Osteoblast (primary cell): ENCODE results near the gene SORBS1. TPM values are rescaled to one million over a fixed set of nuclear protein-coding genes. Genes with fewer than 3 reads are reported as not detected.

Experiments
- DNase-seq: peaks from one replicate; pipeline ENCODE4 v3.0.0; 2011; ENCODE audit warnings: low spot score, mixed read lengths; ENCODE audit not compliant: insufficient read length; ENCODE audit errors: missing footprints
- H2AFZ ChIP-seq: 2 replicates; pipeline ENCODE4 v1.6.0; 2011; ENCODE audit warnings: mild to moderate bottlenecking, low read length
- H3K27ac ChIP-seq: 2 replicates; pipeline ENCODE4 v1.5.1; 2011; ENCODE audit warnings: mild to moderate bottlenecking, low read depth, low read length, moderate library complexity
- H3K27me3 ChIP-seq: 2 replicates; pipeline ENCODE4 v1.6.0; 2012; ENCODE audit warnings: mild to moderate bottlenecking, control low read depth, inconsistent platforms, low read length, moderate library complexity; ENCODE audit not compliant: insufficient read depth
- H3K36me3 ChIP-seq: 2 replicates; pipeline ENCODE4 v1.5.1; 2011; ENCODE audit warnings: mild to moderate bottlenecking, low read length, control low read depth, moderate library complexity; ENCODE audit not compliant: insufficient read depth
- H3K4me1 ChIP-seq: 2 replicates; pipeline ENCODE4 v1.5.1; 2011; ENCODE audit warnings: mild to moderate bottlenecking, low read length, control low read depth, moderate library complexity; ENCODE audit not compliant: insufficient read depth
- H3K4me2 ChIP-seq: 2 replicates; pipeline ENCODE4 v1.6.0; 2011; ENCODE audit warnings: mild to moderate bottlenecking, low read length; ENCODE audit not compliant: insufficient read depth
- H3K4me3 ChIP-seq: fragments of 200-600 bp; sonication (generic); 3 replicates; pipeline ENCODE4 v1.5.1; 2012; ENCODE audit warnings: mild to moderate bottlenecking, low read length, inconsistent platforms; ENCODE audit not compliant: insufficient read depth
- H3K79me2 ChIP-seq: 2 replicates; pipeline ENCODE4 v1.6.0; 2012; ENCODE audit warnings: mild to moderate bottlenecking, low read length, control low read depth, inconsistent platforms; ENCODE audit not compliant: insufficient read depth
- H3K9me3 ChIP-seq: 2 replicates; pipeline ENCODE4 v1.5.1; 2011; ENCODE audit warnings: low read depth, low read length, control low read depth
- H4K20me1 ChIP-seq: 2 replicates; pipeline ENCODE4 v1.6.0; 2012; ENCODE audit warnings: mild to moderate bottlenecking, low read length, control low read depth; ENCODE audit not compliant: insufficient read depth
- CTCF ChIP-seq: IDR thresholded peaks from 2 replicates; pipeline ENCODE4 v1.5.1; 2011; ENCODE audit warnings: mild to moderate bottlenecking, low read depth, low read length, moderate library complexity; ENCODE audit errors: extremely low read depth
- total RNA-seq: library from RNA; depleted of rRNA; stranded (reverse); fragments of >200 nt; gene quantifications from 2 replicates; pipeline ENCODE4 v1.2.3, GENCODE V29; 2012

The SORBS1 gene
- total RNA-seq, 1 donor: 0.72 TPM

DNA sequence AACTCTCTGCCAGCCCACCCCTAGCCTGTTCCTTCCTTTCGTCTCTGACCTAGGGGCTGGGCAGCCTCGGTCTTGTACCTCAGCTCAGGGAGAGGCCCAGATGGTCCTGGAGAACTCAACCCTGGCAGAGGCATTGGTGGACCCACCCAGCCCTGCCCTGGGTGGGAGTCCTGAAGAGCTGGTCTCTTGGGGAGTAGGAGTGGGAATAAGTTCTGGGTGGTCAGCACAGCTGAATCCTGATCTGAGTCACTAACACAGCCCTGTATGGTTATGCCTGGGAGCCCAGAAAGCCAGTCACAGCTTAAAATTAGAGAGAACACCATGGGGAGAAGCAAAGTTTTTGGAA lies 84.0 kb downstream of the SORBS1 start:
- no peaks in the 10 kb centered on the region for H3K79me2 ChIP-seq
- no peak overlapping the region for H3K4me3 ChIP-seq
- no peaks in the 10 kb centered on the region for H4K20me1 ChIP-seq
- no peak for DNase-seq
- H3K36me3 ChIP-seq: no peaks in the 10 kb centered on the region
- no peak overlapping the region for H2AFZ ChIP-seq
- no peak for TF ChIP-seq CTCF
- H3K9me3 ChIP-seq: no peaks in the 10 kb centered on the region
- H3K4me2 ChIP-seq: no peak overlapping the region
- no peaks in the 10 kb centered on the region for H3K27me3 ChIP-seq
- no peaks in the 10 kb centered on the region for H3K4me1 ChIP-seq
- no peak overlapping the region for H3K27ac ChIP-seq

DNA sequence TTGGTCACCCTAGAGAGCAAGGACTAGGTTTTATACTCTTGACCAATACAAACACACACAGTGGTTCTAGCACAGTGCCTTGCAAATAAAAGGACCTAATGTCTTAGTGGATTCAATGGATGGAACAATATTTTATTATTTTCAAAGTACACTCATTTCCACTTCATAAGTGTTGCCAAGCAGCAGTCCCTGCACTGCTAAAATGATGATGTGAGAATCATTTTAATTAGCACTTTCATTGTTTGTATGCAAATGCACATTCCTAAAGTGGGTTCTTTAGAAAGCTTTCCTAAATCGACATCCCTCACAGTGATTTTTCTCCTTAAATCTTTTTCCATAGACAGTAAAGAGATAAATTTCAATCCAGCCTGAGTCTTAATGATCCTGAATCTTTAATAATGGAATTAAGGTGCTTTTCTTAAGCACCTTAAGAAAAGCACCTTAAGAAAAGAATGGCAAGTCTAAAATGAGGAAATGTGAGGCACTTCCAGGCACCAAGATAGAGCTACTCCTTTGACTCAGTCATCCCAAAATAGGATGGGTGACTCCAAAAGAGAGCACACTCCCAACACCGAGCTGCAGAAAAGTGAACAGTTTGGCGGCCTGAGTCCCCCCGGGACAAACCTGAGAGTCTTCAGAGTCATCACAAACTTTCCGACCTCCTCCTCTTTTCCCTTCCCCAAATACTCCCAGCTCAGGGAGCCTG lies 84.5 kb downstream of the SORBS1 start:
- H3K9me3 ChIP-seq: no peaks in the 10 kb centered on the region
- H3K36me3 ChIP-seq: no peaks in the 10 kb centered on the region
- no peaks in the 10 kb centered on the region for H4K20me1 ChIP-seq
- DNase-seq: no peak
- H3K4me2 ChIP-seq: no peak overlapping the region
- H3K4me1 ChIP-seq: no peaks in the 10 kb centered on the region
- no peaks in the 10 kb centered on the region for H3K27me3 ChIP-seq
- H2AFZ ChIP-seq: no peak overlapping the region
- no peak overlapping the region for H3K27ac ChIP-seq
- no peak for TF ChIP-seq CTCF
- no peak overlapping the region for H3K4me3 ChIP-seq
- H3K79me2 ChIP-seq: no peaks in the 10 kb centered on the region

GRCh38 chr10:95475827-95476468 lies 85.2 kb downstream of the SORBS1 start:
- no peak overlapping the region for H3K4me3 ChIP-seq
- no peak overlapping the region for H3K4me2 ChIP-seq
- no peaks in the 10 kb centered on the region for H4K20me1 ChIP-seq
- H3K27me3 ChIP-seq: no peaks in the 10 kb centered on the region
- no peaks in the 10 kb centered on the region for H3K36me3 ChIP-seq
- no peaks in the 10 kb centered on the region for H3K9me3 ChIP-seq
- no peak for TF ChIP-seq CTCF
- no peak overlapping the region for H2AFZ ChIP-seq
- H3K4me1 ChIP-seq: no peaks in the 10 kb centered on the region
- no peaks in the 10 kb centered on the region for H3K79me2 ChIP-seq
- no peak for DNase-seq
- no peak overlapping the region for H3K27ac ChIP-seq

DNA sequence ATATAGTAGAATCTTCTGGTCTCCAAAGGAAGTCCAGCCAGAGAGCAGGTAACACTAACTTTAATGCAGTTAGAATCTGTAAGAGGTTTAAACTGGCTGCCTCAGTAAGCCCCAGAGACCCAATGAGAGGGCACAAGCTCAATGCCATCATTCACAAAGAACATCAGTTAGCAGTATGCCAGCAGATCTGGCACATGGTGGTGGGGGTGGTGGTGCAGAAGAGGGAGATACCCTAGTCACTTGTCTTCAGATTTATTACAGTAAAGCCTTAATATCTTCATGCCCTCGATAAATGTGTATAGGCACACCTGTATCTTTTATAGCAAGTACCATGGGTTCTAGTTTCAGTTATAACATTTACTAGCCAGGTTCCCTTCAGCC lies 86.2 kb downstream of the SORBS1 start:
- H3K79me2 ChIP-seq: no peaks in the 10 kb centered on the region
- H3K4me1 ChIP-seq: no peaks in the 10 kb centered on the region

More for the DNA sequence above, 86.2 kb downstream of the SORBS1 start:
- Histone ChIP-seq H3K9me3 (no peaks in the 10 kb centered on the region), H3K27ac (no peak overlapping the region), H3K36me3 (no peaks in the 10 kb centered on the region), H4K20me1 (no peaks in the 10 kb centered on the region), H3K4me3 (no peak overlapping the region), H2AFZ (no peak overlapping the region), H3K4me2 (no peak overlapping the region), H3K27me3 (no peaks in the 10 kb centered on the region)
- DNase-seq: no peak
- TF ChIP-seq CTCF: no peak
